SH-SY5Y (cell line): ENCODE data around the gene LRRK1.

Experiments used
- GATA2 ChIP-seq: IDR thresholded peaks from 2 replicates; pipeline ENCODE4 v1.6.1; 2011; ENCODE audit warnings: mild to moderate bottlenecking, low read depth, low read length
- GATA3 ChIP-seq: IDR thresholded peaks from 2 replicates; pipeline ENCODE4 v1.6.1; 2011; ENCODE audit warnings: low read depth, mild to moderate bottlenecking, low read length, moderate library complexity

DNA sequence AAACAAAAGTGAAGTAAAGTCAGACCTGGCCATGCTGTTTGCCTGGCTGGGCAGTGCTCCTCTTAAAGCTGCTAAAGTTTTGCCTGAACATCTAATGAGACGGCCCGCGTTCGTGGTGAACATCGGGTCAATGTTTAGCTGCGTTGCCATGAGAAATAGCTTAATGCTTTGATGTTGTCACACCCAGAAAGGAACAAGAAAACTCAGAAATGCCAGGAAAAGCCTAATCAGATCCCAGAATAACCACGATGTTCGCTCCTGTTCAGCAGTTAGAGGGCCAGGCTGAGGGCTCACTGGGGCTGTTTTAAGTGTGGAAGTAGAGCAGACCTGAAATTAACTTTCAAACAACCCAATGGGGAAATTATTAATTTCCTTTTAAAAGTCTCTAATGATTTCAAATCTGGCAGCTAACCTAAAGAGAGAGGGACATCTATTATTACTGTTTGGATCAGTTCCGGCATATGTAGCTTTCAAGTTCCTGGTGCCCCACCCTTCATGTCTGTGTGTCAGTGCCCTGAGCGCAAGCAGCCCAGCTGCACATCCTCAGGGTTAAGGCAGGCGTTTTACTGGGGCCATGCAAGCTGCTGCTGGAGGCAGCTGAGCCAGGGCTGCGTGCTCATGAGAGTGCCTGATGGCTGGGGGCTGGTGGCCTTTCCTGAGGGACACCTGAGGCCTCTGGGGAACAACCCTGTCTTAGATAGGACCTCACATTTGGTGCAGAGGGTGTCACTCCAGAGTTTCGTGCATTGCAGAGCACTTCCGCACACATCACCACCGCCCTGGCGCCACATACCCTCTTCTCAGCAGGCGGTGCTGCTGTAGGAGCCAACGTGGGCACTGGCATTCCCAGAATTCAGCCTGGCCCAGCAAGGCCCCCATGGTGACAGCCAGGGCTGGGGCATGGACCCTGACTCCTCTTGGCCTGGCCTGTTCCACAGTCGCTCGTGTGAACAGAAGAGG, 76.6 kb downstream of the LRRK1 start:
- TF ChIP-seq GATA3, result no peak
- TF ChIP-seq GATA2, result no peak
